Astrocyte (in vitro differentiated cells and primary cell): ENCODE measurements around the gene CKS1B.

ENCODE experiments used
- EZH2 ChIP-seq: IDR thresholded peaks from 2 replicates; pipeline ENCODE4 v1.6.1; 2012; ENCODE audit warnings: mild to moderate bottlenecking, low read length, inconsistent platforms; ENCODE audit not compliant: insufficient read depth
- TF ChIP-seq, protein P1 (sequence below): IDR thresholded peaks from 2 replicates; pipeline ENCODE4 v1.5.1; 2011; ENCODE audit warnings: low read depth, mild to moderate bottlenecking, inconsistent platforms, low read length, moderate library complexity; ENCODE audit not compliant: insufficient read depth

DNA sequence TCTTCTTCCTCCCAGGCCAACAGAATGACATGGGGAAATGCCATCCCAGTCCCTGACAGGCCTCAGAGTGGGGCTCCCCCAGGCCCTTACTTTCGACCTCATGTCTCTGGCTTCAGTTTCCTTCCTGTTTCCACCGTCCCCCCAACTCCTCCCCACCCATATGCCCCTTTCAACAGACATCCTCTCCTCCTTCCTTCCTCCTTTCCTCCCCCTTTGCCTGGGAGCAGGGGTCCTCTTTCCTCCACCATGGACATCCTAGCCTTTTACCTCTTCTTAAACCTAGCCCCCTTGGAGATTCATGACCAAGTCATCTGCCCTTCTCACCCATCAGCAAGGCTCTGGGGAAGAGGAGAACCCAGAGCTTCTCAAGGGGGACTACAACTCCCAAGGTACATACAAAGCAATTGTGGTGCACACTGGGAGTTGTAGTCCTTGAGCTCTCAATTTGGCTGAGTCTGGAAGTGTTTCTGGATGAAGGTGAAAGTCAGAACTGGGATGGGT lies 32.2 kb downstream of the CKS1B start:
- TF ChIP-seq, protein P1, sequence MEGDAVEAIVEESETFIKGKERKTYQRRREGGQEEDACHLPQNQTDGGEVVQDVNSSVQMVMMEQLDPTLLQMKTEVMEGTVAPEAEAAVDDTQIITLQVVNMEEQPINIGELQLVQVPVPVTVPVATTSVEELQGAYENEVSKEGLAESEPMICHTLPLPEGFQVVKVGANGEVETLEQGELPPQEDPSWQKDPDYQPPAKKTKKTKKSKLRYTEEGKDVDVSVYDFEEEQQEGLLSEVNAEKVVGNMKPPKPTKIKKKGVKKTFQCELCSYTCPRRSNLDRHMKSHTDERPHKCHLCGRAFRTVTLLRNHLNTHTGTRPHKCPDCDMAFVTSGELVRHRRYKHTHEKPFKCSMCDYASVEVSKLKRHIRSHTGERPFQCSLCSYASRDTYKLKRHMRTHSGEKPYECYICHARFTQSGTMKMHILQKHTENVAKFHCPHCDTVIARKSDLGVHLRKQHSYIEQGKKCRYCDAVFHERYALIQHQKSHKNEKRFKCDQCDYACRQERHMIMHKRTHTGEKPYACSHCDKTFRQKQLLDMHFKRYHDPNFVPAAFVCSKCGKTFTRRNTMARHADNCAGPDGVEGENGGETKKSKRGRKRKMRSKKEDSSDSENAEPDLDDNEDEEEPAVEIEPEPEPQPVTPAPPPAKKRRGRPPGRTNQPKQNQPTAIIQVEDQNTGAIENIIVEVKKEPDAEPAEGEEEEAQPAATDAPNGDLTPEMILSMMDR: no peak
- TF ChIP-seq EZH2: no peak
